ENCODE data around the gene CLCN1. TPM values are rescaled to one million over a fixed set of nuclear protein-coding genes. Genes with fewer than 3 reads are reported as not detected.
A peak's percentile ranks its signal among the peaks of the same experiment; 100 is the strongest.

The CLCN1 gene
- total RNA-seq, 1 donor from 2014 or later, result not detected

DNA sequence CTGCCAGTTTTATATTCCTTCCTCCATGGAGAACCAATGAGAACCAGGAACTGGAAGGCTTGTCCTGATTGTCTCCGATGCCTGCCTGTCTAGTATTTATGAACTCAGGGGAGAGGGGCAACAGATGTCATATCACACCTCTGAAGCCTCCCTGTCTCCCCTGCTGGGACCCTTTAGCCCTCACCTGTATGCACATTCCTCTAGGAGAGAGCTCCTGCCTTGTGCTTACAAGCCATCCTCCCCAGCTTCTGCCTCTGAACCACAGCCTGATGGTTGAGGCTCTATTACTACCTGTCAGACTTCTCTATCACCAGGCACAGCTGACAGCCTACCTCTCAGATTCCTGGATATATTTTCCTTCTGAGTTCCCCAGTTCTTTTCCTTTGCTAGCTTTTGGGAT, 52.5 kb downstream of the CLCN1 start:
- peaks cover 20% of the 10 kb centered on the region for H3K27me3 Mint-ChIP-seq (ENCODE audit: unreplicated experiment)
- no peaks in the 10 kb centered on the region for H3K9me3 Mint-ChIP-seq (ENCODE audit: unreplicated experiment)
- no peaks in the 10 kb centered on the region for H3K36me3 Mint-ChIP-seq (ENCODE audit: unreplicated experiment)
- no peak for DNase-seq (ENCODE audit: extremely low spot score, unreplicated experiment)
- no peak overlapping the region for H3K27ac Mint-ChIP-seq (ENCODE audit: unreplicated experiment)
- peaks cover 16% of the 10 kb centered on the region for H3K4me1 Mint-ChIP-seq (ENCODE audit: unreplicated experiment)
- H3K4me3 Mint-ChIP-seq (ENCODE audit: unreplicated experiment), result no peak overlapping the region
- TF ChIP-seq, protein P1, sequence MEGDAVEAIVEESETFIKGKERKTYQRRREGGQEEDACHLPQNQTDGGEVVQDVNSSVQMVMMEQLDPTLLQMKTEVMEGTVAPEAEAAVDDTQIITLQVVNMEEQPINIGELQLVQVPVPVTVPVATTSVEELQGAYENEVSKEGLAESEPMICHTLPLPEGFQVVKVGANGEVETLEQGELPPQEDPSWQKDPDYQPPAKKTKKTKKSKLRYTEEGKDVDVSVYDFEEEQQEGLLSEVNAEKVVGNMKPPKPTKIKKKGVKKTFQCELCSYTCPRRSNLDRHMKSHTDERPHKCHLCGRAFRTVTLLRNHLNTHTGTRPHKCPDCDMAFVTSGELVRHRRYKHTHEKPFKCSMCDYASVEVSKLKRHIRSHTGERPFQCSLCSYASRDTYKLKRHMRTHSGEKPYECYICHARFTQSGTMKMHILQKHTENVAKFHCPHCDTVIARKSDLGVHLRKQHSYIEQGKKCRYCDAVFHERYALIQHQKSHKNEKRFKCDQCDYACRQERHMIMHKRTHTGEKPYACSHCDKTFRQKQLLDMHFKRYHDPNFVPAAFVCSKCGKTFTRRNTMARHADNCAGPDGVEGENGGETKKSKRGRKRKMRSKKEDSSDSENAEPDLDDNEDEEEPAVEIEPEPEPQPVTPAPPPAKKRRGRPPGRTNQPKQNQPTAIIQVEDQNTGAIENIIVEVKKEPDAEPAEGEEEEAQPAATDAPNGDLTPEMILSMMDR (IDR thresholded peaks at IDR 0.05), result no peak

DNA sequence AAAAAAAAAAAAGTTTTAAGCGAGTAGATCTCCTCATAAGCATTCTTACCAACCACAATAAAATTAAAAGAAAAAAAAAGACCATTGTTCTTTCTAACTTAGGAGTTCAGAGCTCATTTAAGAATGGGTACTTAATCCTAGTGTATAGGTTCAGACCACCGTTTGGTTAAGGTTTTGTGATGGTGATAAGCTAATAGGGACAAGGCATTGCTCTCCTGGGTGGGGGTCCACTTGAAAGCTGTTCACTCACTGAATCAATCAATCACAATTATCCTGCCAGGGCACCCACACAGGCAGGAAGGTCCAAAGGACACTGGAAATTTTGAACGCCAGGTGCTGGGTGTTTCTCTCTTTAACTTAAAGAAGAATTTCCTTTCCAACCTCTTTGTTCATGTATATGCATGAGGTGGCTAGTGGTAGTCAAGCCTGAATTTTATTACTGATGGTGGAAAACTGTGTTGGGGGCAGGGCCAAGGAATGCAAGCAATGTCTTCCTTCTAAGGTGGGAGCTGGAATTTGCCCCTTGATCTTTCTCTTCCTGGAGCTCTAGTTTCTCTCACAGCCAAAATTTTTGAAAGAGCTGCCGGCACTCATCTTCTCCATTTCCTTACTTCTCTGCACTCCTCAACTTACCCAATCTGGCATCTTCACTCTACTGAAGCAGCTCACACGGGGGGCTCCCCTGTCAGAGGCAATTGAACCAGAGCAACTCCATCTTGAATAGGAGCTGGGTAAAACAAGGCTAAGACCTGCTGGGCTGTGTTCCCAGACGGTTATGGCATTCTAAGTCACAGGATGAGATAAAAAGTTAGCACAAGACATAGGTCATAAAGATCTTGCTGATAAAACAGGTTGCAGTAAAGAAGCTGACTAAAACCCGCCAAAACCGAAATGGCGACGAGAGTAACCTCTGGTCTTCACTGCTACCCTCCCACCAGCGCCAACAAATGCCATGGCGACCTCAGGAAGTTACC, 54.1 kb downstream of the CLCN1 start:
- Mint-ChIP-seq H3K27ac (ENCODE audit: unreplicated experiment) (no peak overlapping the region), H3K4me1 (ENCODE audit: unreplicated experiment) (peaks cover 16% of the 10 kb centered on the region)

DNA sequence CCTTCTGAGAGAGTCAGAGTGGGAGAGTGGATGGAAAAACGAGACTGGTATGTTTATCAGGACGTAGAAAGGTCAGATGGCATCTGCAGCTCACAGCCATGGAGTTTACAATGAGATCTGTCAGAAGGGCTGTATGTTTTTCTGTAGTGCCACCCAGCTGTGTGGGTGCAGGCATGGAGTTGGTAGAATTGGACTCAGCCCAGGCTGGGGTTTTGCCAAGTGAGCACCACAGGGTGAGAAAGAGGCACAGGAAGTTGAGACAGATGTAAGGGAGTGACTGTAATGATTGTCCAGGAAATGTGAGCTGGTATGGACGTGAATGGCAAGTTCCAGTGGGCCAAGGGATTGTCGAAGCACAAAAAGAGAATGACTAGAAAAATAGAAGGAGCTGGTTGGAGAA, 56.2 kb downstream of the CLCN1 start:
- Mint-ChIP-seq H3K4me1 (ENCODE audit: unreplicated experiment) (peaks cover 18% of the 10 kb centered on the region), H3K27me3 (ENCODE audit: unreplicated experiment) (no peaks in the 10 kb centered on the region), H3K4me3 (ENCODE audit: unreplicated experiment) (no peak overlapping the region), H3K36me3 (ENCODE audit: unreplicated experiment) (no peaks in the 10 kb centered on the region), H3K27ac (ENCODE audit: unreplicated experiment) (peak overlapping the region; percentile 15), H3K9me3 (ENCODE audit: unreplicated experiment) (no peaks in the 10 kb centered on the region)
- no peak for DNase-seq (ENCODE audit: extremely low spot score, unreplicated experiment)
- TF ChIP-seq, protein P1 (IDR thresholded peaks at IDR 0.05), result no peak

More for the DNA sequence above, 54.1 kb downstream of the CLCN1 start:
- H3K4me3 Mint-ChIP-seq (ENCODE audit: unreplicated experiment), result no peak overlapping the region
- peaks cover 4% of the 10 kb centered on the region for H3K27me3 Mint-ChIP-seq (ENCODE audit: unreplicated experiment)
- H3K9me3 Mint-ChIP-seq (ENCODE audit: unreplicated experiment), result no peaks in the 10 kb centered on the region
- no peak for DNase-seq (ENCODE audit: extremely low spot score, unreplicated experiment)
- TF ChIP-seq, protein P1 (IDR thresholded peaks at IDR 0.05), result no peak
- H3K36me3 Mint-ChIP-seq (ENCODE audit: unreplicated experiment), result no peaks in the 10 kb centered on the region

DNA sequence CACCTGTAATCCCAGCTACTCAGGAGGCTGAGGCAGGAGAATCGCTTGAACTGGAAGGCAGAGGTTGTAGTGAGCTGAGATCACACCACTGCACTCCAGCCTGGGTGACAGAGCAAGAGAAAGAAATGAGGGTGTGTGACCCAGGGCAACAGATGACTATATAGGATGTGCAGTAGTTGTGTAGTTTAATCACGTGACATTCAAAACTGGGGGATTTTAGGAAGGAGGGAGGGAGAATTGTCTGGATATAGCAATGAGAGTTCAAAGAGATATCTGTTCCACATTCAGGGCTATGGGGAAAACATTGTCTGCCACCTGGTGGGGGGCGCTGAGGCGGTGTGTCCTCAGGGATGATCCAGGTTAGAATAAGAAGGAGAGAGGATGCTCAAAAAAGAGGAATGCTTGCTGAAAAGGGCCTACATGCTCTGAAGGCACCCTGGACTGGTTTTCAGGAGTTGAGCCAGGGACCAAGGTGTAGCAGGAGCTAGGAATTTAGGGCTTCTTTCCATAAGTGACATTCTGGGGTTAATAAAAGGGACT, 57.4 kb downstream of the CLCN1 start:
- Mint-ChIP-seq H3K36me3 (ENCODE audit: unreplicated experiment) (no peaks in the 10 kb centered on the region), H3K4me3 (ENCODE audit: unreplicated experiment) (no peak overlapping the region), H3K9me3 (ENCODE audit: unreplicated experiment) (no peaks in the 10 kb centered on the region), H3K27ac (ENCODE audit: unreplicated experiment) (no peak overlapping the region), H3K4me1 (ENCODE audit: unreplicated experiment) (peaks cover 19% of the 10 kb centered on the region), H3K27me3 (ENCODE audit: unreplicated experiment) (no peaks in the 10 kb centered on the region)
- TF ChIP-seq, protein P1 (IDR thresholded peaks at IDR 0.05), result no peak
- DNase-seq (ENCODE audit: extremely low spot score, unreplicated experiment), result no peak

GRCh38 chr7:143374561-143374960, 58.6 kb downstream of the CLCN1 start:
- no peaks in the 10 kb centered on the region for H3K27me3 Mint-ChIP-seq (ENCODE audit: unreplicated experiment)
- TF ChIP-seq, protein P1 (IDR thresholded peaks at IDR 0.05), result no peak
- H3K36me3 Mint-ChIP-seq (ENCODE audit: unreplicated experiment), result no peaks in the 10 kb centered on the region
- H3K27ac Mint-ChIP-seq (ENCODE audit: unreplicated experiment), result no peak overlapping the region
- H3K4me1 Mint-ChIP-seq (ENCODE audit: unreplicated experiment), result peaks cover 31% of the 10 kb centered on the region
- no peak for DNase-seq (ENCODE audit: extremely low spot score, unreplicated experiment)
- H3K4me3 Mint-ChIP-seq (ENCODE audit: unreplicated experiment), result no peak overlapping the region
- H3K9me3 Mint-ChIP-seq (ENCODE audit: unreplicated experiment), result no peaks in the 10 kb centered on the region
